NT2/D1 (cell line): ENCODE measurements around the gene ATP5MC3.
A peak's percentile ranks its signal among the peaks of the same experiment; 100 is the strongest.

Experiments
- SUZ12 ChIP-seq: IDR thresholded peaks from 2 replicates; pipeline ENCODE4 v1.6.1; 2011; ENCODE audit not compliant: insufficient read length, insufficient read depth; ENCODE audit errors: extremely low read depth
- YY1 ChIP-seq: IDR thresholded peaks from 2 replicates; pipeline ENCODE4 v1.6.1; 2011; ENCODE audit not compliant: insufficient read length, insufficient read depth
- ZNF274 ChIP-seq: IDR thresholded peaks from 2 replicates; pipeline ENCODE4 v1.6.1; 2011; ENCODE audit warnings: mild to moderate bottlenecking, low read depth, low read length

DNA sequence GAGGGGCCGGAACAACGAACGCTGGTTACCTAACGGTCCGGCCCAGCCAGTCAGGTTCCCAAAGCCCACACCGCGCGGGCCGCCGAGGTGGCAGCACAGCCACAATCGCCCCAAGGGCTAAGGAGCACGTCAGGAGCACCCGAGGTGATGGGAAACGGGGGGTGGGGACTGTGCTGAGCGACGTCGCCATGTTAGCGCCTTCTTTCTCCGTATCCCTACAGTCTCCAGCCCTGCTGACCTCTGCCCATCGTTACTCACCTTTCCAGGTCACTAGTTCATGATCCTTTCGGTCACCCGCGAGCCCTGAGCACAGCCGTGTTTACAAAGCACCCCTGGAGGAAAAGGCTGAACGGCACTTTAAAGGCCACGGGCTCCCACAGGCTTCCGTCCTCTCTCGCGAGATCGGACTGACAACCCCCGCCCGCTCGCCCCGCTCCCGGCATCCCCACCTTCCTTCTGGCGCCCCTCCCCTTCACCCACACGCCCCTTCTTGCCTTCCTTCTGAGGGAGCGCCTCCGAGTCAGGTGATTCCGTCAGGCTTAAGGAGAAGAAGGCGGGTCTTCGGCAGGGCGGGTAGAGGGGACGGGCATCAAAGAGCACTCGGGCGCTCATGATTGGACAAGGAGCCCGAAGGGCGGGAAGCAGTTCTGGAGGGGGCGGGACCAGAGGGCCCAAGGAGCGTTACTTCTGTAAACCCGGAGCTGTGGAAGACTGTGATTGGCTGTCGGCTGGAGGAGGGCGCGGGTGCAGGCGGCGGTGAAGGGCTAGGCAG lies 13.5 kb downstream of the ATP5MC3 start, which contains the start of gene ATF2:
- TF ChIP-seq SUZ12 (no peak), YY1 (peak; percentile 47), ZNF274 (no peak)
